HL-60 (cell line): ENCODE data around the gene UMPS.

Source experiments
- POLR2AphosphoS5 ChIP-seq: IDR thresholded peaks from 2 replicates; pipeline ENCODE4 v1.6.1; 2012; ENCODE audit warnings: low read depth
- SPI1 ChIP-seq: IDR thresholded peaks from 2 replicates; pipeline ENCODE4 v1.6.1; 2012; ENCODE audit warnings: low read depth, mild to moderate bottlenecking, borderline replicate concordance
- TF ChIP-seq, protein P1 (sequence below): IDR thresholded peaks from one replicate; pipeline ENCODE4 v1.5.1; 2011; ENCODE audit warnings: low read length, control low read depth, inconsistent platforms; ENCODE audit not compliant: insufficient read depth
- TF ChIP-seq, protein P2 (sequence below): IDR thresholded peaks from 2 replicates; pipeline ENCODE4 v1.6.1; 2012; ENCODE audit warnings: low read depth; ENCODE audit not compliant: insufficient replicate concordance

DNA sequence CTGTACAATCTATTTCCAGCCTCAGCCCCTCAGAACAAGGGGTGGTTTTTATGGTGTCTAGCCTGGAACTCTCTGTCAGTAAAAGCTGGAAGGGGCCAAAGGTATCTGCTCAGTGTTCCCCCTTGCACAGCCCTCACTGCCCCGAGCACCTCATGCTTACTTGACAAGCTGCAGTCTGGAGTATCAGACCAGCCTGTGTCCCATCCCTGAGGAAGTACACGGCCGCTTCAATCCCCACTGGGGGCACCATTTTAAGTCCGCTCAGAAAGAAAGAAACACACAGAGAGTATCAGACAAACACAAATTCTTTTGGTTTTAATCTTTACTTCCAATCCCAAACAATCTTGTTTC, 32.4 kb downstream of the UMPS start:
- TF ChIP-seq, protein P1, sequence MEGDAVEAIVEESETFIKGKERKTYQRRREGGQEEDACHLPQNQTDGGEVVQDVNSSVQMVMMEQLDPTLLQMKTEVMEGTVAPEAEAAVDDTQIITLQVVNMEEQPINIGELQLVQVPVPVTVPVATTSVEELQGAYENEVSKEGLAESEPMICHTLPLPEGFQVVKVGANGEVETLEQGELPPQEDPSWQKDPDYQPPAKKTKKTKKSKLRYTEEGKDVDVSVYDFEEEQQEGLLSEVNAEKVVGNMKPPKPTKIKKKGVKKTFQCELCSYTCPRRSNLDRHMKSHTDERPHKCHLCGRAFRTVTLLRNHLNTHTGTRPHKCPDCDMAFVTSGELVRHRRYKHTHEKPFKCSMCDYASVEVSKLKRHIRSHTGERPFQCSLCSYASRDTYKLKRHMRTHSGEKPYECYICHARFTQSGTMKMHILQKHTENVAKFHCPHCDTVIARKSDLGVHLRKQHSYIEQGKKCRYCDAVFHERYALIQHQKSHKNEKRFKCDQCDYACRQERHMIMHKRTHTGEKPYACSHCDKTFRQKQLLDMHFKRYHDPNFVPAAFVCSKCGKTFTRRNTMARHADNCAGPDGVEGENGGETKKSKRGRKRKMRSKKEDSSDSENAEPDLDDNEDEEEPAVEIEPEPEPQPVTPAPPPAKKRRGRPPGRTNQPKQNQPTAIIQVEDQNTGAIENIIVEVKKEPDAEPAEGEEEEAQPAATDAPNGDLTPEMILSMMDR, result no peak
- TF ChIP-seq, protein P2, sequence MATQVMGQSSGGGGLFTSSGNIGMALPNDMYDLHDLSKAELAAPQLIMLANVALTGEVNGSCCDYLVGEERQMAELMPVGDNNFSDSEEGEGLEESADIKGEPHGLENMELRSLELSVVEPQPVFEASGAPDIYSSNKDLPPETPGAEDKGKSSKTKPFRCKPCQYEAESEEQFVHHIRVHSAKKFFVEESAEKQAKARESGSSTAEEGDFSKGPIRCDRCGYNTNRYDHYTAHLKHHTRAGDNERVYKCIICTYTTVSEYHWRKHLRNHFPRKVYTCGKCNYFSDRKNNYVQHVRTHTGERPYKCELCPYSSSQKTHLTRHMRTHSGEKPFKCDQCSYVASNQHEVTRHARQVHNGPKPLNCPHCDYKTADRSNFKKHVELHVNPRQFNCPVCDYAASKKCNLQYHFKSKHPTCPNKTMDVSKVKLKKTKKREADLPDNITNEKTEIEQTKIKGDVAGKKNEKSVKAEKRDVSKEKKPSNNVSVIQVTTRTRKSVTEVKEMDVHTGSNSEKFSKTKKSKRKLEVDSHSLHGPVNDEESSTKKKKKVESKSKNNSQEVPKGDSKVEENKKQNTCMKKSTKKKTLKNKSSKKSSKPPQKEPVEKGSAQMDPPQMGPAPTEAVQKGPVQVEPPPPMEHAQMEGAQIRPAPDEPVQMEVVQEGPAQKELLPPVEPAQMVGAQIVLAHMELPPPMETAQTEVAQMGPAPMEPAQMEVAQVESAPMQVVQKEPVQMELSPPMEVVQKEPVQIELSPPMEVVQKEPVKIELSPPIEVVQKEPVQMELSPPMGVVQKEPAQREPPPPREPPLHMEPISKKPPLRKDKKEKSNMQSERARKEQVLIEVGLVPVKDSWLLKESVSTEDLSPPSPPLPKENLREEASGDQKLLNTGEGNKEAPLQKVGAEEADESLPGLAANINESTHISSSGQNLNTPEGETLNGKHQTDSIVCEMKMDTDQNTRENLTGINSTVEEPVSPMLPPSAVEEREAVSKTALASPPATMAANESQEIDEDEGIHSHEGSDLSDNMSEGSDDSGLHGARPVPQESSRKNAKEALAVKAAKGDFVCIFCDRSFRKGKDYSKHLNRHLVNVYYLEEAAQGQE, result no peak
- TF ChIP-seq POLR2AphosphoS5, result no peak
- no peak for TF ChIP-seq SPI1
